GM21390 (cell line): ENCODE data around the gene CNPPD1.

Experiments
- ATAC-seq: cut with Tn5 transposase; IDR thresholded peaks from one replicate; pipeline ENCODE4 v1.9.1; 2021; ENCODE audit not compliant: unreplicated experiment

CNPPD1 gene

DNA sequence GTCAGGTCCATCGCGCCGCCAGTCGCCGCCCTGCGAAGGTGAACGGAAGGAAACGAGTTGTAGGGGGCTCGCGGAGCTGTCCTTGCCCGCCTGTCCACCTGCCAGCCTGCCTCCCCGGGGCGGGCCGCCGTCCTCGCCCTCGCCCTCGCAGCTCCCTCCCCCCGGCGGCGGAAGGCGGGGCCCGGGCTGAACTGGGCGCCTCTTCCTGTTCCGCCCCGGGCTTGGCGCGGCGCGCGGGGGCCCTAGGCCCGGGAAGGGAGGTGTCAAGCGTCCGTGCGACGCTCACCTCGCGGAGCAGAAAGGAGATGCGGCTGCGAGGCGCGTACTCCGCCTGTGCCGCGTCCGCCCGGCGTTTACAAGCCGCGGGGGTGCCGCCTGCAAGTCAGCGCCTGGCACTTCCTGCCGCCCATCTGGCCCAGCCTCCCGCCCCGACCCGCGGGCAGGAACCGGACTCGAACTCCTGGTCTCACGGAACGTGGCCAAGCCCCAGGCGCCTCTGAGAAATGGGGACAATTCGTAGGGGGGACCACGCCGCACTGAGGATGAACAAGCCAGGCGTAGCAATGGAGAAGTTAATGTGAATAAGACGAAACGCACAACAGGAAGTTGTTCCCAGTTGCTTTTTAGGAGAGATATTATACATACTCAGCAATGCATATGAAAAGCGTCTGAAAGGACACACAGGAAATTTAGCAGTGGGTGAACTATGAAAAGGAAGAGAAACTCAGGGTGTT is at the start of gene CNPPD1:
Gene CNPPD1, minus strand, starts transcription at position 108 of the 734 bp plus-strand sequence. Its CDS starts 97 bp downstream, at position 11.
- peak; percentile 68 for ATAC-seq

DNA sequence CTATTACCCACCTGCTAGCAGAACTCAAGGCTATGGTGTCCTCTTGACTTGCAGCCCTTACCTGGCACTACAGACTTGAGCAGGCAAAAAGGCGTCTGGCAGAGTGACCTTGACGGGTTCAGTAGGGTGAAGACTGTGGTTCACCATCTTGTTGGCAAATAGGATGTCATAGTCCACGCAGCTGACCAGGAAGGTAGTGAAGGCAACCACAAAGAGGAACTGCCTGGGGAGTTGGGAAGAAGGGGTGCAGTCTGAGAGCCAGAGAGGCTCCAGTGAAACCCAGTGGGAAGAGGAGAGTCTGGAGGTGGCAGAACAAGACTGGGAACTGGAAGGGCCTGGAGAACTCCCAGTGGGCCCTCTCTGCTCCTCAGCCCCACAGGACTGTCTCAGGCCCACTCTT is 48.6 kb upstream of the CNPPD1 start:
- no peak for ATAC-seq

DNA sequence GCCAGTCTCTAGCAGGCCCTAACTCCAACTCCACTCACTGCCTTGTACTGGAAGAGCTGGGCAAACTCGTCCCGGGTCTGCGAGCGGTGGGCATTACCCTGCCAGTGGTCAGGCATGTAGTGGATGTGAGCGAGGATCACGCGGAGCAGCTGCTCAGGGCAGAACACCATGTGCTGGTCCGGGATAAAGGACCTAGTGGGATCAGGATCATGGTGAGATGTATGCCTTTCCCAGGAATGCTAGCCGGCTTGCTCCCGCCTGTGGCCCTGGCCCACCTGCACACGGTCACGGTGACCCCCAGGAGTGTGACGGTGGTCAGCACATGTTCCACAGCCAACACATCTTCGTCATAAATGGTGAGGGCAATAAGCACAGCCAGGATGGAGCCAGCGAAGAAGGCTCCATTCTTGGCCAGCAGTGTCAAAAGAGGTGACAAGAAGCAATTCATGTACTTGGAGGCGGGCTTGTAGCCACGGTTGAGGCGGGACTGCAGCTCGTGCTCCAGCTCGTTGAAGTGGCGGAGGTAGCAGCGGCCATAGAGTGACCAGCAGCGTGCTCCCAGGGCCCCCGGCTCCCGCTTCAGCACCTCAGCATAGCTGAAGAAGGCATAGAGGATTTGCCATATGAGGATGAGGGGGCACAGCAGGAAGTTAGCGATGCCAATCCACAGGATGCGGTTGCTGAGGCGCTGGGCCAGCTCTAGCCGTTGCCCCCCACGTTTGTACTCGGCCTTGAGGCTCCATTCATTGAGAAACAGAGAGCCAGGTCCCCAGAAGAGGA is 47.3 kb upstream of the CNPPD1 start:
- ATAC-seq, result no peak

DNA sequence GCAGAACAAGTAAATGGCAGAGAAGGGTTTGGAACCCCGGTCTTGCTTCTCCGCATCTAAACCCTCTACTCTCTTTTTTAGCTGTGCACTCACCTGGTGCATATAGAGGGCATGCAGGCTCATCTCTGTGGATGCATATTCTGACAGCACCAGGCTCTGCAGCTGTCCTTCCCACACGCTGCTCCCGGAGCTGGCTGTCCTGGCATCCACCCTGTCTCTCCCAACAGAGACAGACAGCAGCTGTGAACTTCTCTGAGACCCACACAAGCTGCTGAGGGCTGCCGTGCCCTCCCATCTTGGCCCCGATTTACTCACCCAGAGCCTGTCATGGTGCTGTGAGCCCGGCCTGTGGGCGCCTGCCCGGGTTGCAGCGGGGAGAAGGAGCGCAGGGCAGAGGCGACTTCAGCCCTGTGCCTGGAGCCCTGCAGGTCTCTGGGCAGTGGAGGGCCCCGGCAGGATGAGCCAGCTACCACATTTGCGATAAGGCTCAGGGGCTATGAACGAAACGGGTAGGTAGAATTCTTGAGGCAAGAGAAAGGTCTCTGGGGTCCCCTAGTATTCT is 45.3 kb upstream of the CNPPD1 start:
- ATAC-seq, result no peak

DNA sequence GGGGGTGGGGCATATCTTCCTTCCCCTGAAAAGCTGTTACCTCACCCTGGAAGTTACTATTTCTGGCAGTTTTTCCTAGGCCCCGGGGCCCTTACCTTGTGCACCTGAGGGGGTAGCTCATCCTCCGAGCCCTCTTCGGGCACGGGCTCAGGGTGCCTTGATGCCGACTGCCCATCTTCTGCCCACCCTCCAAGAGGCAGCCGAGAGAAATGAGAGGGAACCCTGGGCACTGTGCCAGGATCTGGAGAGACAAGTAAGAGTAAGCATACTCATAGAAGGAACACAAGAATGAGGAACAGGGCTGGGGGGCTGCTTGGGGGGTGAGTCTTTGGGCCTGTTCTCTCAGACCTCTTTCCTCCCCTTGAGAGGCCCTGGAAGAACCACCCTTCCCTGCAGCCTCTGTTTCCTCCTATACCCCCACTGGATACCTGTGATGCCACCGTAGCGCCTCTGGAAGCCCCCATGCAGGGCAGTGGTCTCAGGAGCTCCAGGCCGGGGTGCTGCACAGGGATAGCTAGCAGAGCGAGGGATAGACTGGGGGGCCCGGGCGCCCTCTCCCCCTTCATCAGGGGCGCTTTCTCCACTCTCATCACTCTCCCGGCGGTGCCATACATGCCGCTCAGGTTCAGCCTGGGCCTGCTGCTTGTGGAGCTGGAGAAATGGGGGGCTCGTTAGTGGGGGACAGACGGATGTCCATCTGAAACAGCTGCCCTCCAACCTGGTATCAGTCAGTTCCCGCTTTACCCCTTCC is 44.1 kb upstream of the CNPPD1 start:
- no peak for ATAC-seq

DNA sequence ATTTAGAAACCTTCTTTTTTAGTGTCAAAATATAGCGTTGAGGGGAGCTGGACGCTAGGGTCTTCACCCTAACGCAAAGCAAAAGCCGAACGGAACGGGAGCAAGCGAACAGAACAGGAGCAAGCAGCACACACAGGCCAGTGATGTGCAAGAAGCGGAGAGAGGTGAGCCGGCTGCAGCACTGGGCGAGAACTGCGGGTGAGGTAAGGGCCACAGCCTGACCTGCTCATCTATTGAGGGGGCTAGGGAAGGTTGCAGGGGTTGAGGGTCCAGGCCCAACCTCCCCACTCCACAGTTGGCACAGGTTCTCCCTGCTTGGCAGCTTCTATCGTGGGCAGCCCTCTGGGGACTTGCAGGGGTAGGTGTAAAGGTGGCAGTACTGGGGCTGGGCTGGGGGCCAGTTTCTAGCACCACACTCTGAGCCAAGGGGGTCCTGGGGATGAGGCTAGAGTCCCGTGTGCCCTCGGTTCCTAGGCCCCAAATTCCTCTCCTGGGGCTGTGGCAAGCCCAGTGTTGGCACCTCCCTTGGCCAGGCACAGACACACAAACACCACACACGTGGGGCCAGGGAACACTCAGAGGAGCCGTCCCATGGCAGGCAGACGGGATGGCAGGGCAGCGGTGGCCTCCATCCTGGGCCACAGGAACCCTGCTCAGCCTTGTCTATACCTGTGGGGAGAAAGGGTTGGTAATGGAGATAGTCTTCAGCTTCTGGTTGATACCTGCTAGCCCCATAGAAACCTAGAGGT is 43.2 kb upstream of the CNPPD1 start:
- no peak for ATAC-seq

DNA sequence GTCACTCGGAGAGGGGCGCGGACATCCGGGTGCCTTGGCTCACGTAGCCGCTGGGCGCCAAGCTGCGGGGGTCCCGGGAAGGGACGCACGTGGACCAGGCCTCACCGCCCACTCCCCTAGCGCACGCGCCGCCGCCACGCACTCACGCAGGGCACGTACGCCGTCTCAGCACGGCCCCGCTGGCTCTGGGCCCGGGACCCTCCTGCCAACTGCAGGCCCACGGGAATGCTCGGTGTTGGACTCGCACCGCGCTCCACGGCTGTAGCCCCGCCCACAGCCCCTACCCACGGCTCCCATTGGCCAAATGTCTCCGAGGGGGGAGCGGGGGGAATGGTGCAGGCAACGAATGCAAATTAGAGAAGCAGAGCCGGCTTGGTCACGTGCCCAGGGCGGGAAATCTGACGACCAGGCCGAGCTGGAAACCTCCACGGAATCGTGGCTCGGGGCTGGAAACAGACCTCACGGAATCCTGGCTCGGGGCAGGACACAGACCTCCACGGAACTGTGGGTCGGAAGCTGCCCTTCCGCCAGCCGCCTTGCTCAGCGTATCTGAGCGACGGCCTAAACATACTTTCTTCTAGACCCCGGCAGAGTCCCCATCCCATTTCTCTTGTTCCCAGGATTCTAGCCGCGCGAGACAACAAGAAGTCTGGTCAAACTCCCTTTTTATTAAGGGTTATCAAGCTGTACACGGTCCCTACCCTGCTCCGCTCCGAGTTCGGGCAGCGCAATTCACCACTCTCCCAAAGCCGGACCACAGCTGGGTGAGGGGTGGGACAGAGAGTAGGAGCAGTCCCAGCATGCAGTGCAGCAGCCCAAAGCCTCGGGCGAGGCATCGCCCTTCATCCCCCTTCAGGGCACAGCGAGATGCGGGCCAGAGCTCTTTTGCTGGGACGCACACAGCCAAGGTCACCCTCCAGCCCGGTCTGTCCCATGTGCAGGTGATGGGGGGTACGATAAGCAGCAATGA is 42.3 kb upstream of the CNPPD1 start, which contains the start of gene ABCB6:
Gene ABCB6, minus strand, starts transcription at position 227 of the 970 bp plus-strand sequence. CDS start 285 bp downstream, outside the sequence.
- peak; percentile 83 for ATAC-seq

DNA sequence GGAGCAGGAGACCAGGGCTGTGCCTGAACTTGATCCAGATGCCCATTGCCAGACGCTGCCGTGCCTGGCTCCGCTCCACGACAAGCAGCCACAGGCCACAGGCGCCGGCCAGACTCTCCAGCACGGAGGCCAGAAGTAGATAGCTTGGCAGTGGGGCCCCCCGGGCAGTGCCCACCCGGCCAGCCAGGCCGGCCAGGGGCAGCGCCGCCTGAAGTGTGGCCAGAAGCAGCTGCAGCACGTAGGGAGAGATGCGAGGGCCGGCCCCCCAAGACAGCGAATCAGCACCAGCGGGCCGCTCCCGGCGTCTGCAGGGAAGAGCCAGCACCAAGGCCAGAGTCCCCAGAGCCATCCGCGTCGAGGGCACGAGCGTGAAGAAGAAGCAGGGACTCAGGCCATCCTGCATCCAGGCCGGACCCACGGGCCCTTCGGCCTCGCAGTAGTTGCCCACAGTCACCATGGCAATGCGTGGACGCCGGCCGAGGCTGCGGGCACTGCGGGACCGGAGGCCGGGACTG is 41.5 kb upstream of the CNPPD1 start:
- peak; percentile 35 for ATAC-seq

DNA sequence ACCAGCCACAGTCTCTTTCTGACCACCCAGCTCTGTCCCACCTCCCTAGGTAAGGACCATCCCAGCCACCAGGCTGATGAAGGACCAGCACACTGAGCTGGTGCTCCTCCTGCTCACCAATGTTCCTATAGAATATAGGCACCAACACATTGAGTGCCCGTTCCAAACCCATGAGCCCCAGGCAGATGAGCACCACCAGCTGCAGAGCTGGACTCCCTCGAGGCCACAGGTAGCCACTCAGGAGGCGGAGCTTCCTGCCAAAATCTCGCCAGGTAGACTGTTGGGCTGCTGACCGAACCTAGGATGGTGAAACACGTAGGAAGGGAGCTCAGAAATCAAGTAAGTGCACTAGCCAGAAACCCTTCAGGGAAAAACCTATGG is 39.8 kb upstream of the CNPPD1 start:
- no peak for ATAC-seq

DNA sequence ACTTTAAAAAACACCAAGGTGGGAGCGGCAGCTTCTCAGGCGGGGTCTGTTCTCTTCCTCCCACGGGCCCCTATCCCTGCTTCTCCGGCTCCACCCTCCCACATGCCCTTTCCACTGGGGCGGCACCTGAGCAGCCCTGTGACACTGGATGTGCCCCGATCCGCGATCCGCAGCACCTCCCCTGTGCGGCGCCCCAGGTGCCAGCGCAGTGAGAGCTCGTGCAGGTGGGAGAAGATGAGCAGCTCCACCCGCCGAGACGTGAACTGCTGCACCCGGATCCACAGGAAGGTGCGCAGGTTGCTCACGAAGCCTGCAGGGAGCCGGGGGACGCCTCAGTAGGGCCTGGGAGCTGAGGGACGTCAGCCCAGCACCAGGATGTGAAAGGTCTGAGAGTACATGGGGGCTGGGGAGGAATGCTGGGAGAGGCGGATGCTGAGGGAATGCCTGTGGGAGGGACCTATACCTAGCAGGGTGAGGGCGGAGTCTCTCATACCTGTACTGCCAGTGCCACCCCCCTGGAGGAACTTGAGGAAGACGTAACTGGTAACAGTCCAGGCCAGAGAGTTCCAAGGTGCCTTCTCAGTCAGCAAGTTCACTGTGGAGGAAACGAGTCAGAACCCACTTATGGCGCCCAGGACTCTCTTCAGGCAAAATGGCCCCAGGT is 39.3 kb upstream of the CNPPD1 start:
- no peak for ATAC-seq

DNA sequence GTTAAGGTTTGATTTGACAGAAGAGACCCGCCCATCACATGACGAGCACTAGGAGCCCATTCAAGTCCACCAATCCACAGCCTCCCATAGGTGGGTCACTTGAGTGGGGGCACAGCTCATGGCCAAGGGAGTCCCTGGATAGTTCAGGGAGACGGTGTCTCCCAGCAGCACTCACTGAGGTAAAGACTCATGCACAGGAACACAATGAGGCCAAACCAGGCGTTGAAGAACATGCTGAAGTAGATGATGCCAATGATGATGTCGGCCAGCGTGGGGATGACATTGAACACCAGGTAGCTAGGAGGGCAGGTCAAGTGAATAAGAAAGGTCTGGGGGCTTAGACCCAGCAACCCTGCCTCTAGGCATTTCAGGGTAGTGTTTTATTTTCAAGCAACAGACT is 38.1 kb upstream of the CNPPD1 start:
- ATAC-seq, result no peak

DNA sequence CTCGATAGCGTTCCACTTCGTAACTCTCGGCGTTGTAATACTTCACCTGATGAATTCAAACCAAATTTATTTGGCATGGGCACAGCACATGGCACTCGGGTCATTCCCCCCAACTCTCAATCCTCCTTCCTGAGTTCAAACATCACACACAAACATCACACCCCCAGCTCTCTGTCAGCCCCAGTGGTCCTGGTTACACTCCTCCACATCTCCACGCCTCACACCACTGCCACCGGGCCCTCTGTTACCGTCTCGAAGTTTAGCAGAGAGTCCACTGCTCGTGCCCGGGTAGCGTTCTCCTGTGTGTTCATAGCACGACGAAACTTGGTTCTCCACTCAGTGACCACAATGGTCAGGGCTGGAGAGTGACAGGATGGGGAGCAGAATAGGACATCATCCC is 37.4 kb upstream of the CNPPD1 start:
- no peak for ATAC-seq

DNA sequence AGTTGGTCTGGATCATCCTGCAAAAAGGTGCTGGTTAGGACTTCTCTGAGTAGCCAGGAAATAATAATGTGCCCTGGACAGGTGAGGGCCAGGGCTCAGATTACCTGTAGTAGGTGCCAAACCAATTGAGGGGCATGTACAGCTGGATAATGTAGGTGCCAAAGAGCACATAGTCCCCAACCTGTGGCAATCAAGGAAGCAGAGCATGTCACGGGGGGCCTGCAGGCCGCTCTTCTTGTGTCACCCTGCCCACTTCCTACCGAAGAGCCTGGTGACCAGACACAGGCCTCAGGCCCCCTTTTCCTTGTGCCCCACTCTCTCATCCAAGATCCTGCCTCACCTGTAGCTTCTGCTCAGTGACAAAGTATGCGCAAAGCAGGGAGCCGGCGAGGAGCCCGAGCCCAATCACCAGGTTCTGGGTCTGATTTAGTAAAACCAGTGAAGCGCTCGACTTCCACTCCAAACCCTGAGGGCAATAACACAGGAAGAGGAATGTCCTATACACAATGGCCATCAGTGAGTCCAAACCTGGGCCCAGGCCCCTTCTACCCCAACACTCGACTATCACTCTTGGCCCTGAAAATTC is 36.9 kb upstream of the CNPPD1 start:
- no peak for ATAC-seq

DNA sequence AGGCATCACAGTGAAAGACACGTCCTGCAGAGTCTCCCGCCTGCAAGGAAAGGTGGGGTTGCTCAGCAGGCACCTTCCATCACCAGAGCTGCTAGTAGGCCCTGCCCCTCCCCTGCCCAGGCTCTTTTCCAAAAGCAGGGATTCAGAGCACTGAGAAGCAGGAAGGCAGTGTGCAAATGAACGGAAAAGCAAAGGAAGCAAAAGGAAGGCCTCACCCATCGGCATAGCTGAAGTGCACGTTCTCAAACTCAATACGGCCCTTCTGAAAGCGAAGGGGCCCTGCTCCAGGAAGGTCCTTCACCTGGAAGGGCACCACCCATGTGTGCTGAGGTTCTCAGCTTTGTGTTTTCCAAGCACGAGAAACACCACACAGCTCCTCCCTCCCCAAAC is 36.3 kb upstream of the CNPPD1 start:
- no peak for ATAC-seq

DNA sequence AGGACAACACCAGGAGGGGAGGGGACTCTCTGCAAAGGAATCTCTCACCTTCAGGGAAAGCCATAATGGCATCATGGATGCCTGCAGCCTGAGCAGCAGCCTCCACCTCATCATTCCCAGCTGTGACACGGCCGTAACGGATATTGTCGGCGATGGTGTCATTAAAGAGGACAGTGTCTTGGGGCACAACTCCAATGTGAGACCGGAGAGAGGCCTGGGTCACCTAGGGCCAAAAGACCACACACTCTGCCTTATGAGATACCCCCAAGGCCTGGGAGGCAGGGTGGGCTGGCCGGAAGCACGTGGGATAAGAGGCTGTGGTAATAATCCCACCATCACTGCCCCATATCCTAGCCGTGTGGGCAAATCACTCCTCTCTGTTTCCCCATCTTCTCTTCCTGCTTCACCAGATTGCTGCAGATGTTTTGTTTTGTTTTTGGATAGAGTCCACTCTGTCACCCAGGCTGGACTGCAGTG is 34.2 kb upstream of the CNPPD1 start:
- no peak for ATAC-seq

DNA sequence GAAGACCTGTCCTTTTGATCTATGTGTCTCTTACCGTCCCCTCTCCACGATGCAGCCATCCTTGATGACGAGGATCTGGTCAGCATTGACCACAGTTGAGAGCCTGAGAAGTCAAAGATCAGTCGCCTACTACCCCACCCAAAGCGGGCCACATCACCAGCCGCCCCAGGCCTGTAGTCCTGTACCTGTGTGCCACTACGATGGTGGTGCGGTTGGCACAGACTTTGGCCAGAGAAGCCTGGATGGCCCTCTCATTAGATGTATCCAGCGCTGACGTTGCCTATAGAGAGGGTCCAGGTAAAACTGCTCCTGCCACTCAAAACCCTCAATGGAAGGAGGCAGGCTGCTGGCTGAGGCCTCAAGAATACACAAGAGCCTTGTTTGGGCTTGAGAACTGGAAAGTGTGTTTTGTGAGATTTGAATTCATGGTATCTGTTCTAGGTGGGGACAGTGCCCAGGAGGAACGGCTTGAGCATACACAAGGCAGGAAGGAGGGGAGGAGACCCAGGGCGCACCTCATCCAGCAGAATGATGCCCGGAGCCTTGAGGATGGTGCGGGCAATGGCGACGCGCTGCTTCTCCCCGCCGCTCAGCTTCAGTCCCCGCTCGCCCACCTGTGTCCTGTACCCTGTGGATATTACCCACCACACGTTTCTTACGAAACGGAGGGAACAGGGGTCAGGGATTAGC is 33.6 kb upstream of the CNPPD1 start:
- no peak for ATAC-seq
